ENCODE data around the gene LRRC45. TPM values are rescaled to one million over a fixed set of nuclear protein-coding genes. Genes with fewer than 3 reads are reported as not detected.

Gene LRRC45
- total RNA-seq, 1 experiment from 2014 or later: 40.1 TPM

- BruUV-seq (replicated peaks): no TSS peak
Measured at GRCh38 chr17:82005701-82006348, 17.3 kb upstream of the LRRC45 start.

More at GRCh38 chr17:82005701-82006348, 17.3 kb upstream of the LRRC45 start:
- DNase-seq (ENCODE audit: low read depth, low spot score) (no peak), ATAC-seq (no peak)
- peak overlapping the region; percentile 25; the same call in 1 of the 2 replicates for H3K27ac ChIP-seq (ENCODE audit: low read depth, low read length)
- no peaks in the 10 kb centered on the region for H3K9me2 ChIP-seq (ENCODE audit: insufficient read depth)
- no peak overlapping the region for H2AFZ ChIP-seq (ENCODE audit: low read depth, low read length, poor library complexity, severe bottlenecking)
- no peaks in the 10 kb centered on the region for H4K20me1 ChIP-seq (ENCODE audit: insufficient read depth)
- H3K79me2 ChIP-seq (ENCODE audit: insufficient read depth, low read length): no peaks in the 10 kb centered on the region
- no peaks in the 10 kb centered on the region for H3K27me3 ChIP-seq (ENCODE audit: insufficient read depth, low read length)
- intact Hi-C loops (cut with micrococcal nuclease): no loop called here
- H3K4me2 ChIP-seq (ENCODE audit: low read length): no peak overlapping the region
- no peak overlapping the region for H3K9ac ChIP-seq (ENCODE audit: low read length)
- H3K4me1 ChIP-seq (ENCODE audit: control insufficient read depth in 1 of 2, insufficient read depth in 2 of 2, low read length in 2 of 2): peaks cover 39 to 48% of the 10 kb centered on the region in 2 experiments
- POLR2A ChIA-PET: no interaction called here
- H3K9me3 ChIP-seq (ENCODE audit: control insufficient read depth in 1 of 2, insufficient read depth in 1 of 2, low read depth in 1 of 2, low read length in 2 of 2): no peaks in the 10 kb centered on the region
- H3K36me3 ChIP-seq (ENCODE audit: control insufficient read depth in 1 of 2, insufficient read depth in 2 of 2, low read length in 2 of 2): no peaks in the 10 kb centered on the region
- RAD21 ChIA-PET (ENCODE audit: low non-redundant PET in 1 of 2, low total read pairs in 2 of 2, uncharacterized antibody in 2 of 2, unreplicated experiment in 2 of 2): no interaction called here
- CTCF ChIA-PET: interaction anchor here (3.3 kb wide), 1 partner anchor 15 kb away, joined by 23 read pairs; no protein-coding TSS in a partner anchor
- TF ChIP-seq ATF3 (IDR thresholded peaks at IDR 0.05) (no peak), POLR2A (IDR thresholded peaks at IDR 0.05; ENCODE audit: borderline replicate concordance, extremely low read depth, insufficient read depth, insufficient read length) (no peak), SIN3A (IDR thresholded peaks at IDR 0.05; ENCODE audit: low read depth) (no peak), ZFX (IDR thresholded peaks at IDR 0.05) (no peak), SP1 (IDR thresholded peaks at IDR 0.05; ENCODE audit: low read depth) (no peak), EGR1 (IDR thresholded peaks at IDR 0.05; ENCODE audit: low read depth) (no peak), POLR2AphosphoS5 (IDR thresholded peaks at IDR 0.05; ENCODE audit: low read depth, low read length) (no peak), RAD21 (IDR thresholded peaks at IDR 0.05; ENCODE audit: low read depth) (no peak), YY1 (IDR thresholded peaks at IDR 0.05; ENCODE audit: extremely low read depth, insufficient replicate concordance, low read depth, low read length) (no peak), ZBTB33 (IDR thresholded peaks at IDR 0.05; ENCODE audit: extremely low read depth, insufficient replicate concordance, low read length) (no peak)
- TF ChIP-seq, protein P1, sequence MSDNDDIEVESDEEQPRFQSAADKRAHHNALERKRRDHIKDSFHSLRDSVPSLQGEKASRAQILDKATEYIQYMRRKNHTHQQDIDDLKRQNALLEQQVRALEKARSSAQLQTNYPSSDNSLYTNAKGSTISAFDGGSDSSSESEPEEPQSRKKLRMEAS (IDR thresholded peaks at IDR 0.05): no peak
- no peak overlapping the region for H3K4me3 ChIP-seq (replicated peaks in 1 of 2; ENCODE audit: low read depth in 1 of 2, low read length in 2 of 2)
